Neuronal stem cell (in vitro differentiated cells): Measurements from ENCODE around the gene BPIFA2.

Source experiments
- DNase-seq: peaks from one replicate; pipeline ENCODE4 v3.0.0-alpha.2; 2013; ENCODE audit warnings: low spot score
- H2AFZ ChIP-seq: one replicate; pipeline ENCODE4 v1.6.1; 2013; ENCODE audit warnings: mild to moderate bottlenecking, low read length, inconsistent platforms
- H2AK5ac ChIP-seq: 2 replicates; pipeline ENCODE4 v1.6.1; 2013; ENCODE audit warnings: low read depth, mild to moderate bottlenecking, inconsistent platforms, low read length, moderate library complexity, mixed read lengths
- H2BK120ac ChIP-seq: 2 replicates; pipeline ENCODE4 v1.6.1; 2013; ENCODE audit warnings: low read depth, mild to moderate bottlenecking, inconsistent platforms, low read length, moderate library complexity, mixed read lengths
- H2BK12ac ChIP-seq: one replicate; pipeline ENCODE4 v1.6.1; 2013; ENCODE audit warnings: low read length, inconsistent platforms
- H2BK15ac ChIP-seq: 2 replicates; pipeline ENCODE4 v1.6.1; 2013; ENCODE audit warnings: mild to moderate bottlenecking, low read length, inconsistent platforms, mixed read lengths
- H2BK5ac ChIP-seq: one replicate; pipeline ENCODE4 v1.6.1; 2013; ENCODE audit warnings: inconsistent platforms, mild to moderate bottlenecking, low read length, moderate library complexity
- H3K14ac ChIP-seq: one replicate; pipeline ENCODE4 v1.6.1; 2013; ENCODE audit warnings: low read length, inconsistent platforms
- H3K18ac ChIP-seq: 2 replicates; pipeline ENCODE4 v1.6.1; 2013; ENCODE audit warnings: low read length, inconsistent platforms
- H3K23ac ChIP-seq: 2 replicates; pipeline ENCODE4 v1.6.1; 2013; ENCODE audit warnings: low read depth, mild to moderate bottlenecking, mixed read lengths, low read length, inconsistent platforms; ENCODE audit not compliant: poor library complexity
- H3K27ac ChIP-seq: replicated peaks from 3 replicates; pipeline ENCODE4 v1.5.1; 2013; ENCODE audit warnings: low read length, inconsistent platforms
- H3K27me3 ChIP-seq, 3 experiments: 2 replicates each; pipeline ENCODE4 v1.6.1; 2013; ENCODE audit warnings: low read length in 3 of 3, mild to moderate bottlenecking in 2 of 3, inconsistent platforms in 1 of 3, low read depth in 1 of 3, mixed read lengths in 1 of 3, moderate library complexity in 1 of 3; ENCODE audit not compliant: control insufficient read depth in 3 of 3, insufficient read depth in 3 of 3
- H3K36me3 ChIP-seq, 2 donors: replicated peaks in 1 of 2; 2 replicates each; pipeline ENCODE4 v1.6.1; 2013; ENCODE audit warnings: low read length in 2 of 2; ENCODE audit not compliant: control insufficient read depth in 2 of 2, insufficient read depth in 2 of 2
- H3K4ac ChIP-seq: 2 replicates; pipeline ENCODE4 v1.6.1; 2013; ENCODE audit warnings: inconsistent platforms, mild to moderate bottlenecking, low read length, moderate library complexity
- H3K4me1 ChIP-seq, 2 donors: 1 replicate in 1 of 2; 2 replicates in 1 of 2; pipeline ENCODE4 v1.6.1; 2013; ENCODE audit warnings: low read length in 2 of 2, low read depth in 1 of 2; ENCODE audit not compliant: control insufficient read depth in 2 of 2, insufficient read depth in 1 of 2
- H3K4me2 ChIP-seq: one replicate; pipeline ENCODE4 v1.6.1; 2013; ENCODE audit warnings: mild to moderate bottlenecking, low read length, inconsistent platforms; ENCODE audit not compliant: insufficient read depth, poor library complexity, severe bottlenecking
- H3K4me3 ChIP-seq, 2 donors: 2 replicates each; pipeline ENCODE4 v1.5.1; 2013; ENCODE audit warnings: low read length in 2 of 2, mild to moderate bottlenecking in 2 of 2, inconsistent platforms in 1 of 2, moderate library complexity in 1 of 2
- H3K79me1 ChIP-seq: one replicate; pipeline ENCODE4 v1.6.1; 2013; ENCODE audit warnings: low read depth, mild to moderate bottlenecking, inconsistent platforms, low read length, moderate library complexity
- H3K9ac ChIP-seq: one replicate; pipeline ENCODE4 v1.6.1; 2013; ENCODE audit warnings: mild to moderate bottlenecking, low read depth, low read length, inconsistent platforms; ENCODE audit not compliant: poor library complexity
- H3K9me3 ChIP-seq, 2 donors: replicated peaks in 1 of 2; 2 replicates each; pipeline versions ENCODE3 to v1.6.1; 2013; ENCODE audit warnings: low read length in 2 of 2, mild to moderate bottlenecking in 2 of 2, inconsistent platforms in 1 of 2, low read depth in 1 of 2, mixed read lengths in 1 of 2, moderate library complexity in 1 of 2; ENCODE audit not compliant: control insufficient read depth in 2 of 2, insufficient read depth in 1 of 2
- H4K8ac ChIP-seq: one replicate; pipeline ENCODE4 v1.6.1; 2013; ENCODE audit warnings: low read depth, mild to moderate bottlenecking, inconsistent platforms, low read length, moderate library complexity
- H4K91ac ChIP-seq: one replicate; pipeline ENCODE4 v1.6.1; 2013; ENCODE audit warnings: low read length, low read depth, mild to moderate bottlenecking, inconsistent platforms; ENCODE audit not compliant: poor library complexity
- whole genome bisulfite sequencing, 2 donors: extraction: QIAGEN DNeasy Blood & Tissue Kit; methylation state at CpG; one replicate each; pipeline ENCODE4 v1.1.7; 2013; ENCODE audit warnings: missing lambda C conversion rate in 2 of 2, mixed read lengths in 1 of 2; ENCODE audit not compliant: insufficient read length in 2 of 2, insufficient replicate concordance in 1 of 2; ENCODE audit errors: extremely low coverage in 2 of 2; 5-methylcytosine and 5-hydroxymethylcytosine counted together

BPIFA2 gene

GRCh38 chr20:33148040-33148439 lies 19.9 kb upstream of the BPIFA2 start:
- no peak overlapping the region for H3K4ac ChIP-seq
- H2BK120ac ChIP-seq, result no peak overlapping the region
- no peak overlapping the region for H3K18ac ChIP-seq
- no peak overlapping the region for H3K23ac ChIP-seq
- no peak overlapping the region for H4K8ac ChIP-seq
- no peak overlapping the region for H2AFZ ChIP-seq
- H3K4me1 ChIP-seq, result no peaks in the 10 kb centered on the region
- no peaks in the 10 kb centered on the region for H3K9me3 ChIP-seq
- no peak overlapping the region for H2BK15ac ChIP-seq
- peak overlapping the region in 1 of 2 donors; percentile 13 for H3K4me3 ChIP-seq
- no peaks in the 10 kb centered on the region for H3K27me3 ChIP-seq
- no peaks in the 10 kb centered on the region for H3K79me1 ChIP-seq
- H3K14ac ChIP-seq, result peak overlapping the region; percentile 28
- no peak overlapping the region for H4K91ac ChIP-seq
- H2BK5ac ChIP-seq, result no peak overlapping the region
- no CpG with 5 or more reads among the region's 4 CpGs for WGBS, 2 donors
- no peak overlapping the region for H2AK5ac ChIP-seq
- no peak overlapping the region for H3K4me2 ChIP-seq
- H3K36me3 ChIP-seq, result no peaks in the 10 kb centered on the region
- no peak for DNase-seq
- no peak overlapping the region for H2BK12ac ChIP-seq
- no peak overlapping the region for H3K27ac ChIP-seq
- no peak overlapping the region for H3K9ac ChIP-seq

- no peak overlapping the region for H2BK15ac ChIP-seq
- H3K4me1 ChIP-seq, result no peaks in the 10 kb centered on the region
- no peak overlapping the region for H2BK12ac ChIP-seq
- DNase-seq, result no peak
- H3K4ac ChIP-seq, result no peak overlapping the region
- H3K27ac ChIP-seq, result no peak overlapping the region
- H3K23ac ChIP-seq, result no peak overlapping the region
- no peaks in the 10 kb centered on the region for H3K36me3 ChIP-seq
- H2BK120ac ChIP-seq, result no peak overlapping the region
- no peak overlapping the region for H2AFZ ChIP-seq
- H4K8ac ChIP-seq, result no peak overlapping the region
- no peak overlapping the region for H3K9ac ChIP-seq
- no peaks in the 10 kb centered on the region for H3K79me1 ChIP-seq
- no peak overlapping the region for H2BK5ac ChIP-seq
- no peak overlapping the region for H3K18ac ChIP-seq
- no peaks in the 10 kb centered on the region for H3K9me3 ChIP-seq
- no peak overlapping the region for H3K14ac ChIP-seq
- no peak overlapping the region for H3K4me2 ChIP-seq
- no CpG with 5 or more reads among the region's 6 CpGs for WGBS, 2 donors
- H3K4me3 ChIP-seq, result no peak overlapping the region
- peaks cover 0 to 5% (median 0%) of the 10 kb centered on the region in 3 experiments for H3K27me3 ChIP-seq
- no peak overlapping the region for H2AK5ac ChIP-seq
- no peak overlapping the region for H4K91ac ChIP-seq
Observed at GRCh38 chr20:33154252-33154651, 13.7 kb upstream of the BPIFA2 start.

- Histone ChIP-seq H3K27ac (no peak overlapping the region), H3K23ac (no peak overlapping the region), H4K8ac (no peak overlapping the region), H3K79me1 (no peaks in the 10 kb centered on the region), H3K14ac (no peak overlapping the region), H2BK120ac (no peak overlapping the region), H2BK12ac (no peak overlapping the region), H3K4me1 (no peaks in the 10 kb centered on the region), H3K9ac (no peak overlapping the region), H3K9me3 (no peaks in the 10 kb centered on the region), H2BK15ac (no peak overlapping the region), H3K4ac (no peak overlapping the region), H4K91ac (no peak overlapping the region), H2BK5ac (no peak overlapping the region), H3K4me3 (no peak overlapping the region), H3K4me2 (no peak overlapping the region), H3K18ac (no peak overlapping the region), H3K27me3 (peaks cover 0 to 5% (median 0%) of the 10 kb centered on the region in 3 experiments), H2AK5ac (no peak overlapping the region), H3K36me3 (no peaks in the 10 kb centered on the region), H2AFZ (no peak overlapping the region)
- no peak for DNase-seq
- no CpG with 5 or more reads among the region's 9 CpGs for WGBS, 2 donors
Observed at GRCh38 chr20:33158637-33159385, 9.1 kb upstream of the BPIFA2 start.

GRCh38 chr20:33159713-33160112 lies 8.2 kb upstream of the BPIFA2 start:
- H3K4me2 ChIP-seq, result no peak overlapping the region
- H3K9me3 ChIP-seq, result no peaks in the 10 kb centered on the region
- no peak for DNase-seq
- H2BK12ac ChIP-seq, result no peak overlapping the region
- no peaks in the 10 kb centered on the region for H3K79me1 ChIP-seq
- H3K36me3 ChIP-seq, result no peaks in the 10 kb centered on the region
- H3K14ac ChIP-seq, result peak overlapping the region; percentile 61
- H3K23ac ChIP-seq, result no peak overlapping the region
- no peak overlapping the region for H2BK15ac ChIP-seq
- peak overlapping the region; percentile 16 for H3K18ac ChIP-seq
- no peak overlapping the region for H4K8ac ChIP-seq
- no CpG with 5 or more reads among the region's 3 CpGs for WGBS, 2 donors
- no peak overlapping the region for H2BK120ac ChIP-seq
- H2AK5ac ChIP-seq, result no peak overlapping the region
- no peaks in the 10 kb centered on the region for H3K4me1 ChIP-seq
- H3K9ac ChIP-seq, result no peak overlapping the region
- no peak overlapping the region for H3K4me3 ChIP-seq
- H4K91ac ChIP-seq, result no peak overlapping the region
- peak overlapping the region; percentile 17 for H2BK5ac ChIP-seq
- peaks cover 0 to 5% (median 0%) of the 10 kb centered on the region in 3 experiments for H3K27me3 ChIP-seq
- H2AFZ ChIP-seq, result no peak overlapping the region
- H3K4ac ChIP-seq, result no peak overlapping the region
- H3K27ac ChIP-seq, result no peak overlapping the region
